Transverse colon (tissue), 4 donors: ENCODE results near the gene ATP13A2. TPM values are rescaled to one million over a fixed set of nuclear protein-coding genes. Genes with fewer than 3 reads are reported as not detected.

ENCODE experiments used
- DNase-seq: peaks from one replicate; pipeline ENCODE4 v3.0.0-alpha.2; 2019
- H3K27ac ChIP-seq, 4 donors: fragments of 200-600 bp; sonication (generic); 2 replicates each; pipeline ENCODE4 v1.5.1; 2016 to 2018; ENCODE audit warnings: inconsistent platforms in 4 of 4
- H3K27me3 ChIP-seq: fragments of 200-600 bp; sonication (generic); 2 replicates; pipeline ENCODE4 v1.5.1; 2017; ENCODE audit warnings: inconsistent platforms
- H3K36me3 ChIP-seq, 4 donors: fragments of 200-600 bp; sonication (generic); 2 replicates each; pipeline ENCODE4 v1.5.1; 2017 to 2019; ENCODE audit warnings: inconsistent platforms in 4 of 4
- H3K4me1 ChIP-seq, 4 donors: fragments of 200-600 bp; sonication (generic); 2 replicates each; pipeline ENCODE4 v1.5.1; 2017 to 2020; ENCODE audit warnings: inconsistent platforms in 4 of 4
- H3K4me3 ChIP-seq, 4 donors: fragments of 200-600 bp; sonication (generic); 1 replicate in 1 of 4; 2 replicates in 3 of 4; pipeline versions ENCODE4 v1.5.1 to v1.6.1; 2017 to 2019; ENCODE audit warnings: inconsistent platforms in 4 of 4
- H3K9me3 ChIP-seq, 2 donors: fragments of 200-600 bp; sonication (generic); 2 replicates each; pipeline ENCODE4 v1.5.1; 2017 to 2019; ENCODE audit warnings: inconsistent platforms in 2 of 2
- EP300 ChIP-seq: sonication (generic); formaldehyde crosslinking; IDR thresholded peaks from one replicate; pipeline ENCODE4 v1.6.1; 2017; ENCODE audit warnings: antibody characterized with exemption, low read depth
- POLR2A ChIP-seq: fragments of 450-650 bp; IDR thresholded peaks from one replicate; pipeline ENCODE4 v1.6.1; 2016; ENCODE audit warnings: antibody characterized with exemption, mild to moderate bottlenecking, moderate library complexity
- POLR2AphosphoS5 ChIP-seq, 3 donors: sonication (generic); formaldehyde crosslinking; IDR thresholded peaks; one replicate each; pipeline ENCODE4 v1.6.1; 2016; ENCODE audit warnings: antibody characterized with exemption in 3 of 3
- WGBS, 2 donors: methylation state at CpG; one replicate each; pipeline ENCODE4 v1.1.5; 2018; ENCODE audit warnings: low coverage in 1 of 2; 5-methylcytosine and 5-hydroxymethylcytosine counted together
- in situ Hi-C, 4 donors: fragments of 200-750 bp; cut with MboI; loops; one replicate each; pipeline versions ENCODE4 v1.15.0 to v1.15.1; 2017; ENCODE audit warnings: low sequenced_read_pairs in 3 of 4, low pct_ligation_motif_present in 1 of 4, low pct_unique_long_range_greater_than_20kb in 1 of 4
- intact Hi-C: fragments of 100-400 bp; cut with DNase I; formaldehyde crosslinking; loops from one replicate; pipeline ENCODE4 v1.15.1; 2023; ENCODE audit warnings: low total_unique reads
- total RNA-seq, 4 donors: library from RNA; depleted of rRNA; stranded (reverse); fragments of >200 nt; gene quantifications; one replicate each; pipeline ENCODE4 v1.1.0, GENCODE V29; 2016
- TF ChIP-seq, protein P1 (sequence below), 5 experiments: fragments of 200-600 bp in 3 of 5; fragments of 450-650 bp in 2 of 5; sonication (generic) in 3 of 5; IDR thresholded peaks; 1 replicate in 2 of 5; 2 replicates in 3 of 5; pipeline ENCODE4 v1.5.1; 2016 to 2017; ENCODE audit warnings: antibody characterized with exemption in 5 of 5, inconsistent platforms in 3 of 5, mild to moderate bottlenecking in 2 of 5, moderate library complexity in 1 of 5

ATP13A2 gene
- total RNA-seq, 4 donors from 2014 or later: 34.4 to 70.8 (median 60.9) TPM

- DNase-seq: no peak
- intact Hi-C loops: no loop called here
- no peak overlapping the region for H3K4me3 ChIP-seq
- no peaks in the 10 kb centered on the region for H3K9me3 ChIP-seq
- TF ChIP-seq, protein P1, sequence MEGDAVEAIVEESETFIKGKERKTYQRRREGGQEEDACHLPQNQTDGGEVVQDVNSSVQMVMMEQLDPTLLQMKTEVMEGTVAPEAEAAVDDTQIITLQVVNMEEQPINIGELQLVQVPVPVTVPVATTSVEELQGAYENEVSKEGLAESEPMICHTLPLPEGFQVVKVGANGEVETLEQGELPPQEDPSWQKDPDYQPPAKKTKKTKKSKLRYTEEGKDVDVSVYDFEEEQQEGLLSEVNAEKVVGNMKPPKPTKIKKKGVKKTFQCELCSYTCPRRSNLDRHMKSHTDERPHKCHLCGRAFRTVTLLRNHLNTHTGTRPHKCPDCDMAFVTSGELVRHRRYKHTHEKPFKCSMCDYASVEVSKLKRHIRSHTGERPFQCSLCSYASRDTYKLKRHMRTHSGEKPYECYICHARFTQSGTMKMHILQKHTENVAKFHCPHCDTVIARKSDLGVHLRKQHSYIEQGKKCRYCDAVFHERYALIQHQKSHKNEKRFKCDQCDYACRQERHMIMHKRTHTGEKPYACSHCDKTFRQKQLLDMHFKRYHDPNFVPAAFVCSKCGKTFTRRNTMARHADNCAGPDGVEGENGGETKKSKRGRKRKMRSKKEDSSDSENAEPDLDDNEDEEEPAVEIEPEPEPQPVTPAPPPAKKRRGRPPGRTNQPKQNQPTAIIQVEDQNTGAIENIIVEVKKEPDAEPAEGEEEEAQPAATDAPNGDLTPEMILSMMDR (IDR thresholded peaks at IDR 0.05): no peak
- TF ChIP-seq POLR2A: no peak
- no peak for TF ChIP-seq EP300
- TF ChIP-seq POLR2AphosphoS5 (IDR thresholded peaks at IDR 0.05): no peak
- 91 to 94% methylated on average over 6 to 7 of the region's 8 CpGs for WGBS, 2 donors
- H3K27me3 ChIP-seq: no peaks in the 10 kb centered on the region
- in situ Hi-C loops: no loop called here
- no peak overlapping the region for H3K27ac ChIP-seq
- H3K4me1 ChIP-seq: peaks cover 13 to 22% (median 21%) of the 10 kb centered on the region in 4 donors
- peaks cover 0 to 2% (median 0%) of the 10 kb centered on the region in 4 donors for H3K36me3 ChIP-seq
These were observed 4.6 kb downstream of the ATP13A2 start for GRCh38 chr1:17007121-17007520.

- intact Hi-C loops (no loop called here), in situ Hi-C loops (no loop called here)
- H3K4me1 ChIP-seq: peaks cover 7 to 11% (median 9%) of the 10 kb centered on the region in 4 donors
- no peak overlapping the region for H3K4me3 ChIP-seq
- 95% methylated on average over 19 of the region's 19 CpGs; no CpG with 5 or more reads in 1 of the 2 donors for WGBS, 2 donors
- no peaks in the 10 kb centered on the region for H3K9me3 ChIP-seq
- TF ChIP-seq POLR2A (no peak), EP300 (no peak), POLR2AphosphoS5 (IDR thresholded peaks at IDR 0.05) (no peak)
- TF ChIP-seq, protein P1 (IDR thresholded peaks at IDR 0.05): no peak
- no peak overlapping the region for H3K27ac ChIP-seq
- H3K36me3 ChIP-seq: peaks cover 0 to 6% (median 0%) of the 10 kb centered on the region in 4 donors
- no peaks in the 10 kb centered on the region for H3K27me3 ChIP-seq
- DNase-seq: no peak
These were observed 6.4 kb downstream of the ATP13A2 start for GRCh38 chr1:17005365-17005740.

- H3K27me3 ChIP-seq: no peaks in the 10 kb centered on the region
These were observed 7.0 kb downstream of the ATP13A2 start for GRCh38 chr1:17004466-17005364.

DNA sequence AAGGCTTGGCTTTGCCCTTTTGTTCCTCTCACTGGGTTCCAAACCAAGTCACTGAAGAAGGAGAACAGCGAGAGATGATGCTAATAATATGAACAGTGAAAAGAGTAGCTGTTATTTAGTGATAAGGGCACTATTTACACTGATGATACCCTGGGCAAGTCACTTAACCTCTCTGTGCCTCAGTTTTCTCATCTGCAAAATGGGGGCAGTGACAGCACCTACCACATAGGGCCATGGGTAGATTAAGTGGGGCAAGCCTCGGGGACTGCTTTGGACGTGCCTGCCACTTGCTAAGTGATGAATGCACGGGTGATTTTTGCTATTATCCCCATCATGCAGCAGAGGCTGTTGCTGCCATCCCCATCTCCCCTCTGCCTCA lies 9.2 kb downstream of the ATP13A2 start:
- Histone ChIP-seq H3K4me3 (no peak overlapping the region), H3K9me3 (no peaks in the 10 kb centered on the region), H3K27ac (no peak overlapping the region), H3K27me3 (no peaks in the 10 kb centered on the region), H3K4me1 (no peaks in the 10 kb centered on the region), H3K36me3 (peaks cover 0 to 6% (median 0%) of the 10 kb centered on the region in 4 donors)
- in situ Hi-C loops: no loop called here
- TF ChIP-seq POLR2AphosphoS5 (IDR thresholded peaks at IDR 0.05) (no peak), EP300 (no peak), POLR2A (no peak)
- TF ChIP-seq, protein P1 (IDR thresholded peaks at IDR 0.05): no peak
- 98% methylated on average over 4 of the region's 4 CpGs; no CpG with 5 or more reads in 1 of the 2 donors for WGBS, 2 donors
- DNase-seq: no peak
- intact Hi-C loops: no loop called here

More at GRCh38 chr1:17004466-17005364, 7.0 kb downstream of the ATP13A2 start:
- Histone ChIP-seq H3K4me1 (peaks cover under 1 to 5% (median 3%) of the 10 kb centered on the region in 4 donors), H3K9me3 (no peaks in the 10 kb centered on the region), H3K27ac (no peak overlapping the region), H3K4me3 (no peak overlapping the region), H3K36me3 (peaks cover 0 to 6% (median 0%) of the 10 kb centered on the region in 4 donors)
- WGBS, 2 donors: 60 to 92% methylated on average over 1 to 24 of the region's 24 CpGs
- no peak for TF ChIP-seq EP300
- no peak for TF ChIP-seq POLR2AphosphoS5 (IDR thresholded peaks at IDR 0.05)
- TF ChIP-seq, protein P1 (IDR thresholded peaks at IDR 0.05): no peak
- TF ChIP-seq POLR2A: no peak
- in situ Hi-C loops (no loop called here), intact Hi-C loops (no loop called here)
- DNase-seq: no peak
